Osteoblast (primary cell): Measurements from ENCODE around the gene GLRA1. TPM values are rescaled to one million over a fixed set of nuclear protein-coding genes. Genes with fewer than 3 reads are reported as not detected.

Experiments
- DNase-seq: peaks from one replicate; pipeline ENCODE4 v3.0.0; 2011; ENCODE audit warnings: low spot score, mixed read lengths; ENCODE audit not compliant: insufficient read length; ENCODE audit errors: missing footprints
- H2AFZ ChIP-seq: 2 replicates; pipeline ENCODE4 v1.6.0; 2011; ENCODE audit warnings: mild to moderate bottlenecking, low read length
- H3K27ac ChIP-seq: 2 replicates; pipeline ENCODE4 v1.5.1; 2011; ENCODE audit warnings: mild to moderate bottlenecking, low read depth, low read length, moderate library complexity
- H3K27me3 ChIP-seq: 2 replicates; pipeline ENCODE4 v1.6.0; 2012; ENCODE audit warnings: mild to moderate bottlenecking, control low read depth, inconsistent platforms, low read length, moderate library complexity; ENCODE audit not compliant: insufficient read depth
- H3K36me3 ChIP-seq: 2 replicates; pipeline ENCODE4 v1.5.1; 2011; ENCODE audit warnings: mild to moderate bottlenecking, low read length, control low read depth, moderate library complexity; ENCODE audit not compliant: insufficient read depth
- H3K4me1 ChIP-seq: 2 replicates; pipeline ENCODE4 v1.5.1; 2011; ENCODE audit warnings: mild to moderate bottlenecking, low read length, control low read depth, moderate library complexity; ENCODE audit not compliant: insufficient read depth
- H3K4me2 ChIP-seq: 2 replicates; pipeline ENCODE4 v1.6.0; 2011; ENCODE audit warnings: mild to moderate bottlenecking, low read length; ENCODE audit not compliant: insufficient read depth
- H3K4me3 ChIP-seq: fragments of 200-600 bp; sonication (generic); 3 replicates; pipeline ENCODE4 v1.5.1; 2012; ENCODE audit warnings: mild to moderate bottlenecking, low read length, inconsistent platforms; ENCODE audit not compliant: insufficient read depth
- H3K79me2 ChIP-seq: 2 replicates; pipeline ENCODE4 v1.6.0; 2012; ENCODE audit warnings: mild to moderate bottlenecking, low read length, control low read depth, inconsistent platforms; ENCODE audit not compliant: insufficient read depth
- H3K9me3 ChIP-seq: 2 replicates; pipeline ENCODE4 v1.5.1; 2011; ENCODE audit warnings: low read depth, low read length, control low read depth
- H4K20me1 ChIP-seq: 2 replicates; pipeline ENCODE4 v1.6.0; 2012; ENCODE audit warnings: mild to moderate bottlenecking, low read length, control low read depth; ENCODE audit not compliant: insufficient read depth
- total RNA-seq: library from RNA; depleted of rRNA; stranded (reverse); fragments of >200 nt; gene quantifications from 2 replicates; pipeline ENCODE4 v1.2.3, GENCODE V29; 2012
- TF ChIP-seq, protein P1 (sequence below): IDR thresholded peaks from 2 replicates; pipeline ENCODE4 v1.5.1; 2011; ENCODE audit warnings: mild to moderate bottlenecking, low read depth, low read length, moderate library complexity; ENCODE audit errors: extremely low read depth

The GLRA1 gene
- total RNA-seq, 1 donor = not detected

DNA sequence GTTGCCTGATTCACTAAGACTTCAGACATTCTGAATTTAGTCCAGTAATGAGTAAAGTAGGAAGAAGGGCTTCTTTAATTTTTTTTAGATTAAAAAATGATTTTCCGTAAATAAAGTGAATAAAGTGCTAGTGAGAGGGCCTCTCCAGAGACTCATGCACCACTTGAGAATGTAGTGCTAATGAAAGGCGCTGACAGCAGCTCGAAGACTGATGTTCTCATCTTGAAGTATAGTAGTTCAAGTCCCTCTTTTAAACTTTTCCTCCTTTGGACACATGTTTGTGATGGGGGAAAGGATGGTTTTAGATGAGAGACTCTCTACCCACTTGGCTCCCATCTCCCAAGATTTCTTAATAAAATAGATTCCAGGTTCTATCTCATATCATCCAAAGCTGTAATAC, 104.4 kb downstream of the GLRA1 start:
- Histone ChIP-seq H3K27ac (no peak overlapping the region), H4K20me1 (peaks cover 3% of the 10 kb centered on the region), H3K27me3 (no peaks in the 10 kb centered on the region), H2AFZ (no peak overlapping the region), H3K4me2 (no peak overlapping the region), H3K4me3 (no peak overlapping the region), H3K9me3 (no peaks in the 10 kb centered on the region), H3K79me2 (no peaks in the 10 kb centered on the region), H3K36me3 (peaks cover 15% of the 10 kb centered on the region), H3K4me1 (no peaks in the 10 kb centered on the region)
- TF ChIP-seq, protein P1, sequence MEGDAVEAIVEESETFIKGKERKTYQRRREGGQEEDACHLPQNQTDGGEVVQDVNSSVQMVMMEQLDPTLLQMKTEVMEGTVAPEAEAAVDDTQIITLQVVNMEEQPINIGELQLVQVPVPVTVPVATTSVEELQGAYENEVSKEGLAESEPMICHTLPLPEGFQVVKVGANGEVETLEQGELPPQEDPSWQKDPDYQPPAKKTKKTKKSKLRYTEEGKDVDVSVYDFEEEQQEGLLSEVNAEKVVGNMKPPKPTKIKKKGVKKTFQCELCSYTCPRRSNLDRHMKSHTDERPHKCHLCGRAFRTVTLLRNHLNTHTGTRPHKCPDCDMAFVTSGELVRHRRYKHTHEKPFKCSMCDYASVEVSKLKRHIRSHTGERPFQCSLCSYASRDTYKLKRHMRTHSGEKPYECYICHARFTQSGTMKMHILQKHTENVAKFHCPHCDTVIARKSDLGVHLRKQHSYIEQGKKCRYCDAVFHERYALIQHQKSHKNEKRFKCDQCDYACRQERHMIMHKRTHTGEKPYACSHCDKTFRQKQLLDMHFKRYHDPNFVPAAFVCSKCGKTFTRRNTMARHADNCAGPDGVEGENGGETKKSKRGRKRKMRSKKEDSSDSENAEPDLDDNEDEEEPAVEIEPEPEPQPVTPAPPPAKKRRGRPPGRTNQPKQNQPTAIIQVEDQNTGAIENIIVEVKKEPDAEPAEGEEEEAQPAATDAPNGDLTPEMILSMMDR = no peak
- no peak for DNase-seq

- H3K36me3 ChIP-seq = peaks cover 20% of the 10 kb centered on the region
Observed at GRCh38 chr5:151819830-151820229, 104.8 kb downstream of the GLRA1 start.

DNA sequence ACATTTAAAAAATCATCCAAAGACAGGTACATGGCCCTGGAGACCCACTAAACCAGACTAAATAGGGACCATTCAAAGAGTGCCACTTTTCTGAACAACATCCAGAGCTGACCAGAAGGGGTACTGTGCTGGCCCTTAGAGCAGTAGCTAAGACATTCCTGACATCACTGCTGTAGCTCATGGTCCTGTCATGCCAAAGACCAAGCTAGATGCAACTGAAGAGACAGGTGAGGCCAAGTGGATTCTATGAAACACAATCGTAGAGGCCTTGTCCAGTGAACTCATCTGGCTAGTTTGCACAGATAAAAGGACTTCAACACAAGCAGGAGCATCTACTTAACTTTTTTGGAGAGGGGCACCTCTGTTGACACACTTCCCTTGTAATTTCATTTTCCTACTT, 109.6 kb downstream of the GLRA1 start:
- Histone ChIP-seq H3K4me3 (no peak overlapping the region), H2AFZ (no peak overlapping the region), H3K79me2 (peaks cover 5% of the 10 kb centered on the region), H3K9me3 (no peaks in the 10 kb centered on the region), H3K36me3 (peaks cover 49% of the 10 kb centered on the region), H3K27me3 (no peaks in the 10 kb centered on the region), H3K4me1 (peaks cover 10% of the 10 kb centered on the region), H3K27ac (no peak overlapping the region), H3K4me2 (no peak overlapping the region), H4K20me1 (peaks cover 12% of the 10 kb centered on the region)
- no peak for DNase-seq
- TF ChIP-seq, protein P1 = no peak

More at GRCh38 chr5:151819830-151820229, 104.8 kb downstream of the GLRA1 start:
- Histone ChIP-seq H3K4me2 (no peak overlapping the region), H3K9me3 (no peaks in the 10 kb centered on the region), H3K4me1 (no peaks in the 10 kb centered on the region), H2AFZ (no peak overlapping the region), H3K79me2 (no peaks in the 10 kb centered on the region), H4K20me1 (peaks cover 3% of the 10 kb centered on the region), H3K27me3 (no peaks in the 10 kb centered on the region), H3K4me3 (no peak overlapping the region), H3K27ac (no peak overlapping the region)
- no peak for DNase-seq
- TF ChIP-seq, protein P1 = no peak

DNA sequence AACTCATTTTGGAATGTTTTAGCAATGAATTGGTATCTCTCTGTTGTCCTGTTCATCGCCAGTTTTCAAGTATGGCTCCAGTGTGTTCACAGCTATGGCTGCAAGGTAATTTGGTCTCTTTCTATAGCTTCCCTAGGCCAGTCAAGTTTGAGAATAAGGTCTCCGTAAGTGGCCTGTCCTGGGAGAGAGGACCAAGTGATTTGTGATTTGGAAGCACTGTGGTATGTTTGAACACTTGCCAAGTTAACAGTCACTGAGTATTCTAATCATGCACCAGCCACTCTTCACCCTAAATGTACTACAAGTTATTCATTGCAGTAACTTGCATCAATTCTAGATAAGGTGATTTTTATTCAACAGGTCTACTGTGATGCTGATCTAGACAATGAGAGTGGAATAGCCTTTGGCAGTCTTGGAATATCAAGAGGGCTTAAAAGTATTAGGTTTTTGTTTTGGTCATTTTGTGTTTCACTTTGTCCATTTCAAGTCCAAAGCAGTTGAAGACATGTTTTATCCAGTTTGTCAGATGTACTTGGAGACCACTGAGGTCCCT, 111.8 kb downstream of the GLRA1 start:
- TF ChIP-seq, protein P1 = no peak
- Histone ChIP-seq H3K9me3 (no peaks in the 10 kb centered on the region), H3K4me1 (peaks cover 10% of the 10 kb centered on the region), H4K20me1 (peaks cover 15% of the 10 kb centered on the region), H3K4me2 (no peak overlapping the region), H3K27me3 (no peaks in the 10 kb centered on the region), H2AFZ (no peak overlapping the region), H3K27ac (no peak overlapping the region), H3K36me3 (peaks cover 58% of the 10 kb centered on the region), H3K79me2 (peaks cover 24% of the 10 kb centered on the region), H3K4me3 (no peak overlapping the region)
- no peak for DNase-seq
